Mesendoderm (in vitro differentiated cells): ENCODE data around the gene PRICKLE1.

Experiments used
- DNase-seq: peaks from one replicate; pipeline ENCODE4 v3.0.0; 2013
- H2AK5ac ChIP-seq: 2 replicates; pipeline ENCODE4 v1.6.1; 2013; ENCODE audit warnings: low read length, inconsistent platforms
- H2BK120ac ChIP-seq: 2 replicates; pipeline ENCODE4 v1.6.1; 2013; ENCODE audit warnings: low read depth, mild to moderate bottlenecking, low read length, moderate library complexity, mixed read lengths
- H2BK15ac ChIP-seq: replicated peaks from 2 replicates; pipeline ENCODE4 v1.6.1; 2013; ENCODE audit warnings: low read depth, mild to moderate bottlenecking, moderate library complexity
- H2BK5ac ChIP-seq: 2 replicates; pipeline ENCODE4 v1.6.1; 2013; ENCODE audit warnings: low read length, inconsistent platforms
- H3K18ac ChIP-seq: 2 replicates; pipeline ENCODE4 v1.6.1; 2013; ENCODE audit warnings: mild to moderate bottlenecking, low read length, mixed read lengths
- H3K23ac ChIP-seq: one replicate; pipeline ENCODE4 v1.6.1; 2013; ENCODE audit warnings: low read length
- H3K27ac ChIP-seq: 2 replicates; pipeline ENCODE4 v1.5.1; 2013; ENCODE audit warnings: low read depth, mild to moderate bottlenecking, inconsistent platforms, low read length, moderate library complexity
- H3K27me3 ChIP-seq: 2 replicates; pipeline ENCODE4 v1.6.1; 2013; ENCODE audit warnings: low read length, control low read depth, mild to moderate bottlenecking, inconsistent platforms; ENCODE audit not compliant: insufficient read depth, poor library complexity
- H3K36me3 ChIP-seq: 2 replicates; pipeline ENCODE4 v1.6.1; 2013; ENCODE audit warnings: low read length, inconsistent platforms; ENCODE audit not compliant: control insufficient read depth, insufficient read depth
- H3K4ac ChIP-seq: one replicate; pipeline ENCODE4 v1.6.1; 2013; ENCODE audit warnings: low read depth, mild to moderate bottlenecking, low read length, moderate library complexity
- H3K4me1 ChIP-seq: 2 replicates; pipeline ENCODE4 v1.6.1; 2013; ENCODE audit warnings: low read depth, low read length, inconsistent platforms; ENCODE audit not compliant: control insufficient read depth
- H3K4me2 ChIP-seq: 2 replicates; pipeline ENCODE4 v1.6.1; 2013; ENCODE audit warnings: low read length
- H3K4me3 ChIP-seq: 2 replicates; pipeline ENCODE4 v1.5.1; 2013; ENCODE audit warnings: mild to moderate bottlenecking, low read length
- H3K56ac ChIP-seq: one replicate; pipeline ENCODE4 v1.6.1; 2013; ENCODE audit warnings: low read length
- H3K79me1 ChIP-seq: 2 replicates; pipeline ENCODE4 v1.6.1; 2013; ENCODE audit warnings: low read length, inconsistent platforms
- H3K79me2 ChIP-seq: 2 replicates; pipeline ENCODE4 v1.6.1; 2013; ENCODE audit warnings: mild to moderate bottlenecking, low read length; ENCODE audit not compliant: control insufficient read depth, insufficient read depth
- H3K9ac ChIP-seq: 2 replicates; pipeline ENCODE4 v1.6.1; 2013; ENCODE audit warnings: low read length, inconsistent platforms
- H4K5ac ChIP-seq: one replicate; pipeline ENCODE4 v1.6.1; 2013; ENCODE audit warnings: low read length
- H4K8ac ChIP-seq: one replicate; pipeline ENCODE4 v1.6.1; 2013; ENCODE audit warnings: low read depth, mild to moderate bottlenecking, control low read depth, low read length, moderate library complexity
- WGBS: extraction: QIAGEN DNeasy Blood & Tissue Kit; methylation state at CpG from one replicate; pipeline ENCODE4 v1.1.7; 2013; ENCODE audit warnings: low lambda C conversion rate, missing lambda C conversion rate; ENCODE audit not compliant: insufficient coverage; ENCODE audit errors: extremely low coverage; 5-methylcytosine and 5-hydroxymethylcytosine counted together

PRICKLE1 gene

GRCh38 chr12:42484996-42485395 is 104.5 kb downstream of the PRICKLE1 start:
- Histone ChIP-seq H3K27ac (no peak overlapping the region), H3K4ac (no peak overlapping the region), H3K23ac (no peak overlapping the region), H3K56ac (no peak overlapping the region), H2BK15ac (no peak overlapping the region), H3K79me2 (peaks cover 5% of the 10 kb centered on the region), H2BK120ac (no peak overlapping the region), H4K5ac (no peak overlapping the region), H2BK5ac (no peak overlapping the region), H3K9ac (no peak overlapping the region), H3K27me3 (peaks cover 11% of the 10 kb centered on the region), H3K36me3 (no peaks in the 10 kb centered on the region), H4K8ac (no peak overlapping the region), H3K79me1 (peaks cover 5% of the 10 kb centered on the region), H3K4me3 (no peak overlapping the region), H3K4me1 (peaks cover 23% of the 10 kb centered on the region), H2AK5ac (no peak overlapping the region), H3K18ac (no peak overlapping the region), H3K4me2 (no peak overlapping the region)
- WGBS = no CpG with 5 or more reads among the region's 3 CpGs
- no peak for DNase-seq

GRCh38 chr12:42483521-42483790 is 106.1 kb downstream of the PRICKLE1 start:
- Histone ChIP-seq H3K36me3 (no peaks in the 10 kb centered on the region), H2BK15ac (no peak overlapping the region), H3K79me2 (peaks cover 8% of the 10 kb centered on the region), H3K4ac (no peak overlapping the region), H3K4me3 (peak overlapping the region; percentile 70), H3K27ac (peak overlapping the region; percentile 50), H3K9ac (peak overlapping the region; percentile 82), H4K5ac (no peak overlapping the region), H3K18ac (peak overlapping the region; percentile 42), H2BK5ac (no peak overlapping the region), H2AK5ac (no peak overlapping the region), H3K56ac (peak overlapping the region; percentile 95), H3K4me2 (peak overlapping the region; percentile 96), H3K27me3 (peaks cover 11% of the 10 kb centered on the region), H2BK120ac (no peak overlapping the region), H3K4me1 (peaks cover 23% of the 10 kb centered on the region), H3K79me1 (peaks cover 9% of the 10 kb centered on the region), H4K8ac (no peak overlapping the region), H3K23ac (no peak overlapping the region)
- WGBS = no CpG with 5 or more reads among the region's 30 CpGs
- no peak for DNase-seq

GRCh38 chr12:42482748-42483520 is 106.6 kb downstream of the PRICKLE1 start:
- Histone ChIP-seq H3K56ac (peak overlapping the region; percentile 95), H2BK5ac (peak overlapping the region; percentile 65), H3K4me2 (peak overlapping the region; percentile 96), H3K9ac (peak overlapping the region; percentile 82), H2BK120ac (no peak overlapping the region), H3K79me2 (peaks cover 8% of the 10 kb centered on the region), H2AK5ac (no peak overlapping the region), H3K27me3 (peaks cover 10% of the 10 kb centered on the region), H3K4ac (peak overlapping the region; percentile 0), H4K5ac (no peak overlapping the region), H3K79me1 (peaks cover 10% of the 10 kb centered on the region), H4K8ac (no peak overlapping the region), H3K23ac (no peak overlapping the region), H3K36me3 (no peaks in the 10 kb centered on the region), H3K27ac (no peak overlapping the region), H3K4me1 (peaks cover 23% of the 10 kb centered on the region), H3K18ac (peak overlapping the region; percentile 42), H3K4me3 (peak overlapping the region; percentile 70), H2BK15ac (no peak overlapping the region)
- no CpG with 5 or more reads among the region's 83 CpGs for WGBS
- DNase-seq = peak; percentile 82

- Histone ChIP-seq H3K27ac (no peak overlapping the region), H3K4me2 (peak overlapping the region; percentile 77), H3K79me1 (peaks cover 10% of the 10 kb centered on the region), H3K79me2 (peaks cover 8% of the 10 kb centered on the region), H3K4me1 (peaks cover 23% of the 10 kb centered on the region), H3K4me3 (peak overlapping the region; percentile 17), H3K27me3 (peaks cover 7% of the 10 kb centered on the region), H3K23ac (no peak overlapping the region), H3K18ac (no peak overlapping the region), H3K4ac (no peak overlapping the region), H2BK120ac (no peak overlapping the region), H2AK5ac (no peak overlapping the region), H2BK5ac (no peak overlapping the region), H2BK15ac (no peak overlapping the region), H3K56ac (peak overlapping the region; percentile 77), H3K36me3 (no peaks in the 10 kb centered on the region), H3K9ac (peak overlapping the region; percentile 70), H4K5ac (no peak overlapping the region), H4K8ac (no peak overlapping the region)
- no peak for DNase-seq
- WGBS = no CpG with 5 or more reads among the region's 18 CpGs
Observed at GRCh38 chr12:42482041-42482747, 107.4 kb downstream of the PRICKLE1 start.

- Histone ChIP-seq H3K4me1 (peaks cover 18% of the 10 kb centered on the region), H3K9ac (no peak overlapping the region), H3K27ac (no peak overlapping the region), H2BK15ac (no peak overlapping the region), H4K5ac (no peak overlapping the region), H3K27me3 (peaks cover 5% of the 10 kb centered on the region), H2BK5ac (no peak overlapping the region), H4K8ac (no peak overlapping the region), H2BK120ac (no peak overlapping the region), H3K4ac (no peak overlapping the region), H3K79me1 (peaks cover 10% of the 10 kb centered on the region), H3K23ac (no peak overlapping the region), H3K4me3 (no peak overlapping the region), H3K56ac (no peak overlapping the region), H3K4me2 (no peak overlapping the region), H3K36me3 (no peaks in the 10 kb centered on the region), H3K18ac (no peak overlapping the region), H3K79me2 (peaks cover 8% of the 10 kb centered on the region), H2AK5ac (no peak overlapping the region)
- no CpG with 5 or more reads among the region's 1 CpG for WGBS
- DNase-seq = peak; percentile 72
Observed at GRCh38 chr12:42481368-42481767, 108.2 kb downstream of the PRICKLE1 start.
